ENCODE results near the gene RIBC1.
"Not testable (repeated sequence)": the region's sequence is repeated elsewhere in the genome, so short reads cannot be mapped to it uniquely, and the experiment has no call there.

Gene RIBC1

DNA sequence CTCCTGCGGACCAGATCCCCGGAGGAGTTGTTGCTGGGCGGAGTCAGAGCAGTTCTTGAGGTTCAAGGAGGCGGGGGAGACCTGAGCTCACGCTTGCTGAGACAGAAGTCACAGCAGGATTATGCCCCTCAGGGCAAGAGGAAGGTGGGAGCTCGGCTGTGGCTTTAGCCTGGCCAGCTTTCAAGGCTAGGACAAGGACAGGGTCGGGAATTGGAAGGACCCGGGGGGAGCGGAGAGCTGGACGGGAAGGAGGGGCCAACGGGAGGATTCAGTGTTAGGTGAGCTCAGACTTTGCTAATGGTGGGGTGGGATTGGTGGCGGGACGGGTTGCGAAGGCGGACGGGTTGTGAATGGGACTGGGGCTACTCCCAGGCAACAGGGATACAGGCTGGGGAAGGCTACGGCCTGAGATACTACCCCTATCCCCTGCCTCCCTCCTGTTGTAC lies at the start of gene RIBC1:
TSS of gene RIBC1 (plus strand) at position 13 of the 446 bp plus-strand sequence. CDS start 3,404 bp downstream, outside the sequence.
- no peak for DNase-seq

DNA sequence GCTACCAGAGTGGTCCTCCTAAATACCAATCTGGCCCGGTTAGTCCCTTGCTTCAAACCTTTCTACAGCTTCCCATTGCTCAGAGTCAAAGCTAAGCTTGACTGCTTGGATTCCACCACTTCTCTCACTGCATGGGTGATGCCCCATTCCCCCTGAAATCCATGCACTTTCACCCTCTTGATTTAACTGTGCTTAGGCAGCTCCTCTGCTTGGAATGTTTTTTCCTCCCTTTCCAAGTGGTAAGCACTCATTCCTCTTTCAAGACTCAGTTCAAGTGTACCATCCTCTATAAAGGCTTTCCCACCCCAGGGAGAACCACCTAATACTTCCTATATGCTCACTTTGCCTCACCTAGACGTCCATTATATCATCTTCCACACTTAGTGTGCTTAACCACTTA lies 49.4 kb upstream of the RIBC1 start:
- no peak for DNase-seq

DNA sequence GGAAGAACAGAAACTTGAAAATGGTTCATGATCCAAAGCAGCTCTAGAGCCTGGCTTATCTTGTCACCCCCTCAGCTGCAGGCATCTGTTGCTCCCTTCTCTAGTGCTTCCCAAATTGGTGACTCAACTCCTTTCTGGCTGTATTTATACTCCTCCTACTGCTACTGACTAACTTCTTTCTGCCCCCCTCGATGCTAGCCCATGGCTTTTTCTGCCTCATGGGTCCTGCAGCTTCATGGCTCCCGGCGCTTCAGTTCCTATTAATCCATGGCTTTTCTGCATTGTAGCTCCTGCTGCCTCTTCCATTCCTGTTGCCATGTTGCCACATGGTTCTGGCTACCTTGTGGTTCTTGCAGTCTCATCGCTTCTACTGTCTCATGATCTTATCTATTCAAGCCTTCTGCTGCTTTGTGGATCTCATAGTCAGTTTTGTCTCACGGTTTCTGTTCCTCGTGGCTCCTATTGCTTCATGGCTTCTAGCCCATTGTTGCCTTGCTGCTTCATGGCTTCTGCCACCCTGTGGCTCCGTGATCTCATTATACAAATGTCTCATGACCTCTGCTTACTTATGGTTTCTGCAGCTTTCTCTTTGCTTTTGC lies 48.4 kb upstream of the RIBC1 start:
- DNase-seq = no peak

DNA sequence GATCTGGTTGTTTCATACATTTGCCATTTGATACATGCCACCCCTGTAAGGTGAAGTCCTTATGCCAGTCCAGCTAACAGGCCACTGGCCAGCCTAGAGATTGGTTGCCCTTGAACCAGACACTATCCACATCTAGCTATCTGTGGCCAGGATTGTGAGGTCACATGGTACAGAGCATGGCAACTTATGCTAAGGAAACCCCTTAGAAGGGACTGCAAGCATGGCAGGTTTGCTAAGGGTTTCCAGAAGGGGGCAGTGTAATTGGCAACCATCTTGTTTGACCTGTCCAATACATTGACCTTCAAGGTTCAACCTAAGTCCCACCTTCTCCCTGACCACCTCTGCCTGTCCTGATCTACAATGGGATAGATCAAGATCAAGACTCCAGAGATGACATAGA lies 47.8 kb upstream of the RIBC1 start:
- no peak for DNase-seq

DNA sequence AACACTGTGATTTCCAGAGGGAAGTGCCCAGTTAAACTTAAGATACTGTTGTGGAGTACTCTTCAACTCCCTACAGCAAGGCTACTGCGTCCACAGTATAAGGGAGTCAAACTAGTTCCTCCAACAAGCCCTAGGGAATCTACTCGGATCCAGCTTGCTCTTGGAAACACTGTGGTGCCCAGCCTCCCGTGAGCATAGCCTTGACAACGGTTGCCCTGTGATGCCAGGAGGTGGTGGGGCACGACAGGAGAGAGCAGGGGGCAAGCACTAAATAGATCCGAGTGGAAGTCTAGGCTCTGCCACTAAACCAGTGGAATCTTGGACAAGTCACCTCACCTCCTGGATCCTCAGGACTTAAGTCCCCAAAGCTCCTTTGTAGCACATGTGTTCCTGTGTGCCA lies 45.8 kb upstream of the RIBC1 start:
- DNase-seq = no peak

DNA sequence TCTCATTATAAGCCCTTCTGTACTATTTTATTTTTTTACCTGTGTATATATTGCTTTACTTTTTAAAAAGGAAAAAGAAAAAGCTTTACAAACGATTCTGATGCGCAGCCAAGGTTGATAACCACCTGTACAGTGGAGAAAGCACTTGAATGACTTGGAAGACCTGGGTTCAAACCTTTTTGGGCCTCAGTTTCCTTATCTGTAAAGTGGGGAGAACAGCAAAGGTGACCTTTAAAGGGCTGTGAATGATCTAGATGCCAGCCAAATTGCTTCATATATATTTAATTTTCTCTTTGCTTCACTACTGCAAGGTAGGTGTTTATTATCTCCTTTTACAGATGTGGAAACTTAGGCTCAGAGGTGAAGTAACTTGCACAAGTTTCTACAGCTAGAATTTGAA lies 45.2 kb upstream of the RIBC1 start:
- no peak for DNase-seq

DNA sequence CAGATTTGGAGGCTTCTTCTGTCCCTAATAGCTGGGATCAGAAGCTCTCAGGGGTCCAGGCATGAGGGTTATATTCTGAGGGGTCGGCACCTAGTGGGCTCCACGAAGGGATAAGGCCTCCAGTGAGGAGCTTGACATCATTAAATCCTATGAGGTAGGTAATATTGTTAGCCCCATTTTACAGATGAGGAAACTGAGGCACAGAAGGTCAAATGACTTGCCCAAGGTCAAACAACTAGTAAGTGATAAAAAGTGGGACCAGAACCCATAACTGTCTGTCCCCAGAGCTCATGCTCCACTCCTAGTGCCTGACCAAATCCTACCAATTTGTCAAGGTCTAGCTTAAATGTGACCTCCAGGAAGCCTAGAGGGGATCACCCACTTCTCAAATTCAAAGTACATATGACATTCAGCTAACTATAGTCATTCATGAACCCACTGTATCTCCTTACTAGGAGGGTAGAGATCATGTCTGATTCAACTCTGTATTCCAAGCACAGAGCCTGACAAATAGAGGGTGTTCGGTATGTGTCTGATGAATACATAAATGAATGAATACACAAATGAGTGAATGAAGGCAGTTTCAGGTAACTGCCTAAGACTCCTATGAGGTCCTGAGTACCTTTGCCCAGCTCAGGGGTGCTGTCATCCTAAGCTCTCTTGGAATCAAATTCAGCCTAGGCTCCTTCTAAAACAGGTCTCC lies 43.5 kb upstream of the RIBC1 start:
- no peak for DNase-seq

DNA sequence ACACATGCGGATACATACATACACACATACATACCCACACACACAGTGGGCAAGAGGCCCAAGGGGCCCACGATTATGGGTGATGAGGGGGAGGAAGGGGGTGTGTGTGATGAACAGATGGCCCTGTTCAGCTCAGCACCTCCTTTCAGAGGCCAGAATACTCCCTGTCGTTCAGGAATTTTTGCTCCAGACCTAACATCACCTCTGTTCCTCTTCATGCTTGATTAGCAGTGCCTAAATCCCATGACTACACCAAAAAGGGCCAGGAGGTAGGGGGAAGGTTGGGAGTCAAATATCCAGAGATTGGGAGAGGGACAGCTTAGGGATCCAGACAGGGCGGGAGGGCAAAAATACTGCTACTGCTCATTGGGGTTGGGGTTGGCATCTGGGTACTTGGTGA lies 42.9 kb upstream of the RIBC1 start:
- DNase-seq = no peak

DNA sequence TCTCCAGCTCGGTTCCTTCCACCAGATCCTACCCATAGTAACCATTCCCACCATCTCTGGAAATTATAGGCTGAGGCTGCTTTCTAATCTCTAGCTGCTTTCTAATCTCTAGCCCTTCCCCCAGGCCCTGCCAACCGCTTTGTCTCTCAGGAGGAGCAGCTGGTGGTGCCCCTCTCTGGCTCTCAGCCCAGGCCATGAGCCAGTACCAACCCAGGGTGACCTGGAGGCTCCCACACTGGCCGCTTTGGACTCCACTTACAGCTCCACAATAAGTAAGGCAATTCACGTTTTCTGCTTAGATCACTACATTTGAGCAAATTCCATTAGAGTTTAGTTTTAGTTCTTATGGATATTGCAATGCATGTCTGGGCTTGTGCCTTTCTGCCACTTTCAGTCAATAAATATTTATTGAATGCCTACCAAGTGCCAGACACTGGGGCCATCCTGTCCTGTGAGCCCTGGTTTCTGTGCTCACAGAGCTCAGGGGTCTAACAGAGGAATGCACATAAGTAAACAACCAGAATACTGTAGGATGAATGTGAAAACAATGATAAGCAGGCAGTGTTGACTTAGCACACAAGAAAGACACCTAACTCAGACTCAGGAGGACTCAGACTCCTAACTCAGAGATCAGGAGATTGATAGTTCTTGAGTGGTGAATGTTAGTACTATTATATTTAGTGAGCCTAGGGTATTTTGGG lies 39.1 kb upstream of the RIBC1 start:
- no peak for DNase-seq

DNA sequence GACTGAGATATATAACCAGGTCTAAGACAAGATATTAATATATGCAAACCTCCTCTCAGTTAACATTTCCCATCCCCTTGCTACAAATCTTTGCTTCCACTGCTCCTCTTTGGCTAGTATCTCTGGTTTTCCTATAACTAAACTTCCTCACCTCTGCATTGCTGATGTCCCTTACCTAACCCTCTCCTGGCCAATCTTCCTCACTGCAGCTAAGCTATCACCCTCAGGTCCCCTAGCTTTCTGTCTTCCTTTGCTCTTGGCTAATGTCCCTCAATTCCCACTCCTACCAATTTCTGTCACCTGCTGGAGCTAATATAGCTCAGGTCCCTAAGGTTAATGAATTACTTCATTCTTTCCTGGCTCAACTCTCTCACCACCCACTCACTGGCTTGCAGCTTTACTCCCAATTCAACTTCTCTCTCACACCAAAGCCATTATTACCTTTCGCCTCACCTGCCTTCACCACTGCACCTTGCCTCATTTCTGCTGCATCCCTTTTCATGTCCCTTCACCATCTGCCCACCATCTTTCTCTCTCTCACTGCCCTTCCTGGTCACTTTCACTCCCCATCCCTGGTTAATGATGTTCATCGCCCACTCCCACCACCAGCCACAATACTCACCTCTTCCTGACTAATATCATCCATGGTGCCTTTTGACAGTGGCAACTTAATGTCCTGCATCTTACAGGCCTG lies 26.9 kb upstream of the RIBC1 start:
- DNase-seq = no peak

DNA sequence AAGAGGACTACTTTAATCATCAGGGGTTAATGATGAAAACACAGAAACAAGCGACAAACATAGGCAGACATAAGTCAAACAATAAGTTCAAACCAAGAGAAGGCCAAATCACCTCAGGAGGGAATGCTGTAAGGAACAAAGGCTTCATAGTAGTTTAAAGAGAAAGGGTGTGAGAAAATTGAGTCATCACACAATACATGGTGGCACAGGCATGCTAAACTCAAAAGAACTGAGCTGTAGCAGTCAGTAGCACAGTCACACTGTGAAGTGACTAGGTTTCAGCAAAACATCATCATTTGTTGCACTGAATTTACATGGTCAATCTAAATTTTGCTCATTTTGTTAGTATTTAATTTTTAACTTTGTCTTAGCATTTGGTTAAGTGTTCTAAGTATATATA lies 24.5 kb upstream of the RIBC1 start:
- no peak for DNase-seq

DNA sequence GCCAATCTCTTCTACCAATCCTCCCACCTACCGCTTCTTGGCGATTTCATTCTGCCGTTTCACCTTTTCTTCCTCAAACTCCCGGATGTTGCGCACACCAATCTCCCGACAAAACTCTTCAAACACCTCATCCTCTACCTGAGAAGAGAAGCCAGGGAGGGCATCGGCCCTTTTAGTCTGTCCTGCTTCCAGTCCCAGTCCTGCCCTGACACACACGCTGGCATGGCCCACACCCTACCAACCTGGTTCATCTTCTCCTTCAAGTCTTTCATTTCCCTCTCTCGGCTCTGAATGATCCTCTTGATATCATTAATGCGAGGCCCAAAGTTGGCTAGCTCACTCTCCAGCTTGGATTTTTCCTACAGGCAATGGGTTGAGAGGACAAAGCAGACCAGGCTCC lies 19.1 kb upstream of the RIBC1 start:
- DNase-seq = no peak

DNA sequence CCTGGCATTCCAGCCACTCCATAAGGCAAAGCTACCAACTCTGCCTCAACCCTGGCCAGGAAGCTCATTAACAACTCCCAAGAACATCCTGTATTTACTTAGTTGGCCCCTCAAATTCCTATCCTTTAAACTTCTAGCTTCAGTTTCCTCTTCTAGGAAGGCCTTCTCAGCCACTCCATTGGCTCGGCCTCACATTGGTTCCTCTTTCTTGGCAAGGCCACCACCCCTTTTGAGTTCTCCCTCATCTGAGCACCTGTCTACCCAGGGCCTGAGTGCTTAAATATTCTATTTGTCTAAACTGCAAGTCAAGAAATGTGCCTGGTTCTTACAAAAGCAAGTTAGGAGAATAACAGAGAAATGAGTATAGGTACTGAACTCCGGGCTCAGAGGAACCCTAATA lies 10.2 kb upstream of the RIBC1 start:
- DNase-seq = no peak

DNA sequence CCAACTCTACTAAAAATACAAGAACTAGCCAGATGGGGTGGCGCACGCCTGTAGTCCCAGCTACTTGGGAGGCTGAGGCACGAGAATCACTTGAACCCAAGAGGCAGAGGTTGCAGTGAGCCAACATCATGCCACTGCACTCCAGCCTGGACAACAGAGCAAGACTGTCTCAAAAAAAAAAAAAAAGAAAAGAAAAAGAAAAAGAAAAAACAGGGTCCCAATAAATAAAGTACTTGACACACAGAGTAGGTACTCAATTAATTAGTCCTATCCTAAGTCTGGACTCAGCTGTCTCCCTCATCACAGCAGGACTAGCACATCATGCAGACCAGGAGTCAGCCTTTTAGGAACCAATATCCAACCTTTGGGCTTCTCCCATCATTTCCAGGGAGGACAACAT lies 2.3 kb upstream of the RIBC1 start:
- not testable (repeated sequence) for DNase-seq

DNA sequence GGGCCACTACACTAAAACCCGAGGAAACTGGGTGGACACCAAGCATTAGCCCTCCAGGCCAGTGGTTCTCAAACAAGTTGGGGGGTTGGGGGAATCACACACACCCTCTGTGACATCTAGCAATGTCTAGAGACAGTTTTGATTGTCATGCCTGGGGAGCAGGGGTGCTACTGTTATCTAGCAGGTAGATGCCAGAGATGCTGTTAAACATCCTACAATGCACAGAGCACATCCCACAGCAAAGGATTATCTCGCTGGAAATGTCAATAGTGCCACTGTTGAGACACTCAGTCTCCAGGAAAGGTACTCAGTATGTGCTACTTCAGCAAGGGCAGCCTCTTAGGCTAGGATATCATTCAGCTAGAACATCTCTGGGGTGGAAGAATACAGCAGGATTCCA lies 1.5 kb upstream of the RIBC1 start:
- no peak for DNase-seq

DNA sequence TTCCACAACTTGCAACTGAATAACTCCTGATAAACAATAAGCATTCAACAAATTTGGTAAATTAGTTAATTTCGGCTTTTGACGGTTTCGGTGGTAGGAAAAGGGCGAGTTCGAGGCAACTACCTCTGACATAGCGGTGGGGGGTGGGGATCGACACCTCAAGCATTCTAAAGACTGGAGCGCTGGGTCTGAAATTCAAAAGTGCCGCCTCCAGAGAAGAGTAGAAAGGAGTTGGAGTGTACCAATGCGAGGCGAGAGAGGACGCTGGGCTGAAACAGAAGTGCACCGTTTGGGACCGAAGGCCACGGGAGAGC lies 944 bp upstream of the RIBC1 start:
- no peak for DNase-seq

DNA sequence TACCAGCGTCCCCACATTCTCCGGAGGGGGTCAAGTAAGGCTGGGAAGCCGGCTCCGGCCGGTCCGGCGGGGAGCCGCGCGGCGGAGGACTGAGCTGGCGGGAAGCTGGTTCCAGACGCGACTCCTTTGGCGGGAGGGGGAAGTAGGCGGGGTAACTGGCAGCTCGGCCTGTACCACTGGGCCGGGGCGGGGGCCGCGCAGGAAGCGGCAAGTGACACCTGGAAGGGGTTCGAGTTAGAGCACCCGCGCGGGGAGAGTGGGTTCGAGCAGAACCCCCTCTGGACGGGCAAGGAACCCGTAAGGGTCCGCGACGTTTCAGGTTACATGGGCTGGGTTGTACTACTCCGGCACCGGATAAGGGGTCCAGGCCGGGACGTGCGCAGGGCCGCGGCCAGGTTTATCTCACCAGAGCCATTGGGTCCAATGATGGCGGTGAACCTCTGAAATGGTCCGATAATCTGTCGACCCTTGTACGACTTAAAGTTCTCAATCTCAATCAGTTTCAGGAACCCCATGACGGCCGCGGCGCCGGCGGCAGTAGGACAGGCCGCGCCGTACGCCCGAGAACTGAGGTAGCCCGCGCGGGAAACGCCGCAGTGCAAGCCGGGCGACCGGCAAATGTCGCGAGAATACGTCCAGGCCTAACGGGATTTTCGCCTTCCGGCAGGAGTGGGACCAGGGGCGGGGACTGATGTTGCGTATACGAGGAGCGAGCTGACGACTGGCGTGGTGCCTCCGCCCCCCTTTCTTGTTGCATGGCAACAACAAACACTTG lies 400 bp upstream of the RIBC1 start, which contains the start of gene SMC1A:
TSS of gene SMC1A (minus strand) at position 569 of the 775 bp plus-strand sequence. CDS start at position 515, 54 bp downstream.
- DNase-seq = peak; percentile 95 to 97

DNA sequence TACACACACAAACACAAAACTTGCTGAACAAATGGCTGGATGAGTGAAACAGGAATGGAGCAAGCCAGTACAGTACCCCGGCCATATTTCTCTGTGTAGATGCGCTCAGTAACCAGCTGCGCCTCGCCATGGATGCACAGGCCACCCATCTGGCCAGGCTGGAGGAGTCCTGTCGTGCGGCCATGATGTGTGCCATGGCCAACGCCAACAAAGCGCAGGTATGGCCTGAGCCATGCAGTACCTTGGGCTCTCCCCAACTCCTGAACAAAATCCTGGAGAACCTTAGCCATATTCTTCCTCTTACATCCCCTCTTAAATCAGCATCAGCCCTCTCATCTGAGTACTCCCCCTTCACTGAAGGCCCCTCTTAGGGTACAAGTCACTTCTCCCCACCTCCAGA lies 7.1 kb downstream of the RIBC1 start:
- no peak for DNase-seq

DNA sequence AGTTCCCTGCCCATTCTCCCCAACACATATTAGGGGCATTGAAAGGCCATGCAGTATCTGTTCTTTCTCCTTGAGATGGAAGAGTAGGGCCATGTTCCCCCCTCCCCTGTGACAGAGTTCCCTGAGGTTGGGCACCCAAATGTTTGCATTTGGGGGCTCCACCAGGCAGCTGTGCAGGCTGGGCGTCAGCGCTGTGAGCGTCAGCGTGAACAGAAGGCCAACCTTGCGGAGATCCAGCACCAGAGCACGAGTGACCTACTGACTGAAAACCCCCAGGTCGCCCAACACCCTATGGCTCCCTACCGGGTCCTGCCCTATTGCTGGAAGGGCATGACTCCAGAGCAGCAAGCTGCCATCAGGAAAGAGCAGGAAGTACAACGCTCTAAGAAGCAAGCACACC lies 7.6 kb downstream of the RIBC1 start:
- DNase-seq = no peak

DNA sequence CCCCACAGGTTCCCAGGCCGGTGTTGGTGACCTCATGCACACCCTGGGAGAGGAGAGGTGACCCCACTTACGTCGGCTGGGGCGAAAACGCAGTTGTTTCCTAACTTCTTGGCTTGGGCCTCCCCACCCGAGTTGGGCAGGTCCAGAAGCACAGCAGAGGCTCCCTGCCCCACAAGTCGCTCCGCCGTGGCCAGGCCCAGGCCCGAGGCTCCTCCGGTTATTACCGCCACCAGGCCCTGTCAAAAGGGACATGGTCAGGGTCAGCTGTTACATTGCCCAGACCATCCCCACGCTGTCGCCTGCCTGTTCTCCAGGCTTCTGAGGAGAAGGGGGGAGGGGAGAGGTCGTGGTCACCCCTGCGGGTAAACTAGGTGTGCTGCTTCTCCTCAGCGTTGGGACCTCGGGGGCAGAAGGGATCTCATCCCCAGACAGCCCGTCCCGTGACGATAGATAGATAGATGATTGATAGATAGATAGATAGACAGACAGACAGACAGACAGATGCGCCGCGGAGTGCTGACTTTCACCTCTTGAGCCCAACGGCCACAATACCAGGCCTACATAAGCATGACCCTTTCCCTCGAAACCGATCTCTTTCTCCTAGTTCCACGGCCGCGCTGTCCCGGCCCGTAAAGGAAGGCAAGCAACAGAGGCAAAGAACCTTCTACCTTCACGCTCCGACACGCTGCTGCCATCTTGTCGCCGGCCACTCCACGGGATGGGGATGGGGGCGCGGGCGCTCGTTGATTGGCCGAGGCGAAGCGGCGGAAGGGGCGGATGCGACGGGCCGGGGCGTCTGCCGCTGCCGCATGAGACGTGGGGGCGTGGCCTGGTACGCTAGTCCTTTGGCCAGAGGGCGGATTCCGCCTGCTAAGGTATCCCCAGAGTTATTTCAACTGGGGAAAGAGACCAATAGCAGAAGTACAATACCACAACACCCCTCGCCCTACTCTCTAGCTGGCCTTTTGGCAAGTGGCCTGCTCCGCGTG lies 11.3 kb downstream of the RIBC1 start, which contains the start of gene HSD17B10:
TSS of gene HSD17B10 (minus strand) at position 720 of the 989 bp plus-strand sequence. CDS start at position 695, 25 bp downstream.
- DNase-seq = peak; percentile 90 to 91

DNA sequence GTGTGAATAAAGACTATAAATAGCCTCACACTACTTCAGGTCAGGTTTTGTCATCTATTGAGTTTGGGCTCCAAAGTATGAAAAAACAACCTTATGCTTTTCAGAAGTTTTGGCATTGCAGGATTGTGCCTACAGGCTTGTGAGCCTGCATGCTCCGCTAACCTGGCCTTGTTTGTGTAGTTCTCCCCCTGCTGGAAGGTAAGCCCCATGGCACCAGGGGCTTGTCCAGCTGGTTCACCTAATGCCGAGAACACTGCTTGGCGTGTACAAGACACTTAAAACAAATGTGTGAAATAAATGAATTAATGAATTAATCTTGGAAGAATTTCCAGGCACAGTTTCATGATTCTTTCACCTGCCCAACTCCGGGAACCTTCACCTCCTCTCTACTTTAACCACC lies 13.3 kb downstream of the RIBC1 start:
- peak; percentile 67 to 68 for DNase-seq
